Amygdala (tissue), 56 donors: ENCODE measurements around the gene CLECL1.

Experiments used
- DNase-seq, 56 donors: peaks; one replicate each; lab custom pipeline; 2025; lab: John Stamatoyannopoulos, UW

The CLECL1 gene

GRCh38 chr12:9732921-9733461 lies at the start of gene CLECL1:
Gene CLECL1 (minus strand): TSS chr12:9733097.
- DNase-seq = no peak

GRCh38 chr12:9781360-9781759 lies 48.5 kb upstream of the CLECL1 start:
- no peak for DNase-seq

- DNase-seq = no peak
These were observed 46.3 kb upstream of the CLECL1 start for GRCh38 chr12:9779209-9779608.

- no peak for DNase-seq
These were observed 43.9 kb upstream of the CLECL1 start for GRCh38 chr12:9776781-9777180.

GRCh38 chr12:9773216-9773877 lies 40.5 kb upstream of the CLECL1 start:
- DNase-seq = no peak

GRCh38 chr12:9763025-9763424 lies 30.1 kb upstream of the CLECL1 start:
- no peak for DNase-seq

GRCh38 chr12:9762369-9762768 lies 29.5 kb upstream of the CLECL1 start:
- DNase-seq = no peak

- no peak for DNase-seq
These were observed 28.5 kb upstream of the CLECL1 start for GRCh38 chr12:9761419-9761781.

GRCh38 chr12:9760699-9761418 lies 28.0 kb upstream of the CLECL1 start, which contains the start of gene CD69:
Gene CD69 (minus strand): TSS chr12:9760901. CDS start chr12:9760820, 81 bp downstream.
- no peak for DNase-seq

GRCh38 chr12:9760120-9760519 lies 27.2 kb upstream of the CLECL1 start:
- no peak for DNase-seq

GRCh38 chr12:9759694-9760093 lies 26.8 kb upstream of the CLECL1 start:
- DNase-seq = no peak

- DNase-seq = no peak
These were observed 25.2 kb upstream of the CLECL1 start for GRCh38 chr12:9758119-9758518.

- DNase-seq = no peak
These were observed 24.6 kb upstream of the CLECL1 start for GRCh38 chr12:9757433-9758025.

GRCh38 chr12:9756706-9757105 lies 23.8 kb upstream of the CLECL1 start:
- no peak for DNase-seq

GRCh38 chr12:9756170-9756569 lies 23.3 kb upstream of the CLECL1 start:
- no peak for DNase-seq

GRCh38 chr12:9755567-9755966 lies 22.7 kb upstream of the CLECL1 start:
- no peak for DNase-seq

GRCh38 chr12:9755035-9755434 lies 22.1 kb upstream of the CLECL1 start:
- no peak for DNase-seq

- no peak for DNase-seq
These were observed 21.4 kb upstream of the CLECL1 start for GRCh38 chr12:9754099-9754927.

- DNase-seq = no peak
These were observed 20.6 kb upstream of the CLECL1 start for GRCh38 chr12:9753498-9753897.

GRCh38 chr12:9753073-9753472 lies 20.2 kb upstream of the CLECL1 start:
- DNase-seq = no peak
